Endothelial cell of umbilical vein (primary cell): ENCODE measurements around the gene POU2AF1. TPM values are rescaled to one million over a fixed set of nuclear protein-coding genes. Genes with fewer than 3 reads are reported as not detected.
"Not testable (repeated sequence)": the region's sequence is repeated elsewhere in the genome, so short reads cannot be mapped to it uniquely, and the experiment has no call there.

Source experiments
- BruUV-seq: library from RNA; stranded (reverse); fragments of 400-500 nt; replicated peaks from 2 replicates; lab custom pipeline; 2021; lab: Mats Ljungman, UMichigan
- CTCF ChIA-PET: fragments of 300-600, 350-600 bp; sonication (Branson Sonifier 250); formaldehyde crosslinking; loops from one replicate; lab custom pipeline; 2021; ENCODE audit warnings: antibody characterized with exemption, inconsistent platforms; lab: Charles Lee
- POLR2A ChIA-PET: fragments of 300-600, 350-600 bp; sonication (Branson Sonifier 250); formaldehyde crosslinking; loops from one replicate; lab custom pipeline; 2021; ENCODE audit warnings: antibody characterized with exemption, inconsistent platforms; lab: Charles Lee
- DNase-seq: peaks from one replicate; pipeline ENCODE4 v3.0.0-alpha.2; 2011; ENCODE audit warnings: low read depth, low spot score
- FAIRE-seq: peaks from 2 replicates; lab custom pipeline; 2011; peaks lifted over from hg19 to GRCh38; lab: Jason Lieb, UNC
- H2AFZ ChIP-seq: 2 replicates; pipeline ENCODE4 v1.6.0; 2012; ENCODE audit warnings: low read depth, low read length, control low read depth, inconsistent platforms
- H3K27ac ChIP-seq: 2 replicates; pipeline ENCODE4 v1.5.1; 2011; ENCODE audit warnings: low read depth, mild to moderate bottlenecking, control low read depth, low read length, moderate library complexity; ENCODE audit not compliant: insufficient read depth
- H3K27me3 ChIP-seq, 2 experiments: 2 replicates each; pipeline versions ENCODE4 v1.6.0 to v1.6.1; 2011; ENCODE audit warnings: low read length in 2 of 2, mixed read lengths in 1 of 2; ENCODE audit not compliant: control insufficient read depth in 2 of 2, insufficient read depth in 2 of 2
- H3K36me3 ChIP-seq, 2 experiments: 2 replicates in 1 of 2; 3 replicates in 1 of 2; pipeline ENCODE4 v1.5.1; 2011; ENCODE audit warnings: low read length in 2 of 2, mild to moderate bottlenecking in 1 of 2, moderate library complexity in 1 of 2; ENCODE audit not compliant: control insufficient read depth in 2 of 2, insufficient read depth in 2 of 2; ENCODE audit errors: extremely low read depth in 1 of 2
- H3K4me1 ChIP-seq: 3 replicates; pipeline ENCODE4 v1.5.1; 2011; ENCODE audit warnings: mild to moderate bottlenecking, low read length; ENCODE audit not compliant: control insufficient read depth, insufficient read depth; ENCODE audit errors: extremely low read depth
- H3K4me2 ChIP-seq: 2 replicates; pipeline ENCODE4 v1.6.1; 2011; ENCODE audit warnings: low read length, control low read depth, mixed read lengths; ENCODE audit not compliant: insufficient read depth
- H3K4me3 ChIP-seq, 3 experiments: fragments of 200-600 bp in 1 of 3; sonication (generic), shearing (Covaris generic) in 1 of 3; replicated peaks in 1 of 3; 2 replicates each; pipeline ENCODE4 v1.5.1; 2011 to 2016; ENCODE audit warnings: control low read depth in 3 of 3, low read length in 3 of 3, mild to moderate bottlenecking in 2 of 3, inconsistent platforms in 1 of 3, low read depth in 1 of 3, moderate library complexity in 1 of 3; ENCODE audit not compliant: insufficient read depth in 1 of 3
- H3K79me2 ChIP-seq: 2 replicates; pipeline ENCODE4 v1.6.0; 2012; ENCODE audit warnings: low read length, inconsistent platforms; ENCODE audit not compliant: control insufficient read depth, insufficient read depth
- H3K9ac ChIP-seq: replicated peaks from 2 replicates; pipeline ENCODE3; 2011; ENCODE audit warnings: low read length, control low read depth; ENCODE audit not compliant: insufficient read depth; ENCODE audit errors: extremely low read depth
- H3K9me1 ChIP-seq: replicated peaks from 3 replicates; pipeline ENCODE4 v1.6.0; 2011; ENCODE audit warnings: mild to moderate bottlenecking, low read length; ENCODE audit not compliant: control insufficient read depth, insufficient read depth; ENCODE audit errors: extremely low read depth
- H3K9me3 ChIP-seq: replicated peaks from 2 replicates; pipeline ENCODE4 v1.5.1; 2012; ENCODE audit warnings: low read length, inconsistent platforms; ENCODE audit not compliant: control insufficient read depth, insufficient read depth
- H4K20me1 ChIP-seq: replicated peaks from 2 replicates; pipeline ENCODE3; 2011; ENCODE audit warnings: mild to moderate bottlenecking, low read length; ENCODE audit not compliant: control insufficient read depth, insufficient read depth; ENCODE audit errors: extremely low read depth
- CTCF ChIP-seq, 2 donors: IDR thresholded peaks; 1 replicate in 1 of 2; 2 replicates in 1 of 2; pipeline ENCODE4 v1.5.1; 2011; ENCODE audit warnings: low read length in 2 of 2, mild to moderate bottlenecking in 2 of 2, moderate library complexity in 2 of 2, control low read depth in 1 of 2, inconsistent platforms in 1 of 2, low read depth in 1 of 2; ENCODE audit not compliant: insufficient read depth in 1 of 2; ENCODE audit errors: extremely low read depth in 1 of 2
- EZH2 ChIP-seq: IDR thresholded peaks from 2 replicates; pipeline ENCODE4 v1.6.1; 2012; ENCODE audit warnings: borderline replicate concordance, low read depth, mild to moderate bottlenecking, moderate library complexity, low read length, inconsistent platforms; ENCODE audit not compliant: severe bottlenecking
- FOS ChIP-seq: IDR thresholded peaks from 2 replicates; pipeline ENCODE4 v1.6.1; 2011; ENCODE audit warnings: mild to moderate bottlenecking, low read length, moderate library complexity, borderline replicate concordance; ENCODE audit not compliant: insufficient read depth
- GATA2 ChIP-seq: IDR thresholded peaks from 2 replicates; pipeline ENCODE4 v1.7.0; 2011; ENCODE audit warnings: low read depth, mild to moderate bottlenecking, moderate library complexity, mixed read lengths, low read length; ENCODE audit not compliant: insufficient read length, insufficient read depth
- JUN ChIP-seq: IDR thresholded peaks from 2 replicates; pipeline ENCODE4 v1.6.1; 2011; ENCODE audit warnings: borderline replicate concordance, low read depth; ENCODE audit not compliant: insufficient read length, insufficient read depth
- MAX ChIP-seq: IDR thresholded peaks from 2 replicates; pipeline ENCODE4 v1.6.1; 2011; ENCODE audit not compliant: insufficient read depth, insufficient read length
- MYC ChIP-seq: IDR thresholded peaks from one replicate; pipeline ENCODE4 v1.6.1; 2011; ENCODE audit warnings: mild to moderate bottlenecking, low read depth, low read length
- POLR2A ChIP-seq: IDR thresholded peaks from 2 replicates; pipeline ENCODE4 v1.6.1; 2012; ENCODE audit warnings: low read depth, mild to moderate bottlenecking, control low read depth, low read length
- POLR2AphosphoS5 ChIP-seq: IDR thresholded peaks from 2 replicates; pipeline ENCODE4 v1.6.1; 2012; ENCODE audit warnings: low read depth, mild to moderate bottlenecking, control low read depth, low read length, moderate library complexity; ENCODE audit not compliant: insufficient read depth
- dilution Hi-C: fragments of 300-500 bp; cut with MboI; formaldehyde crosslinking; loops from one replicate; pipeline ENCODE4 v1.15.0; 2019; ENCODE audit warnings: low sequenced_read_pairs; ENCODE audit not compliant: extremely low pct_ligation_motif_present
- intact Hi-C: fragments of 100-400 bp; cut with micrococcal nuclease; formaldehyde crosslinking; loops from one replicate; pipeline ENCODE4 v1.10.0; 2022
- polyA plus RNA-seq, 4 experiments: library from polyadenylated mRNA; depleted of rRNA in 3 of 4; stranded (reverse) in 3 of 4; unstranded in 1 of 4; fragments of >200 nt; gene quantifications; 2 replicates each; pipeline versions ENCODE4 v1.2.1 to v1.2.3, GENCODE V29; 2011 to 2012; ENCODE audit warnings: missing spikeins in 1 of 4
- total RNA-seq: library from RNA; stranded (reverse); gene quantifications from 2 replicates; pipeline ENCODE4 v1.2.3, GENCODE V29; 2021

POU2AF1 gene
- total and polyA plus RNA-seq, 2 donors (not counting 3 experiments of a cell fraction or from before 2014, with no cell fraction given) = not detected

GRCh38 chr11:111402411-111402810, 23.3 kb upstream of the POU2AF1 start:
- BruUV-seq = no TSS peak
- DNase-seq = no peak
- Histone ChIP-seq H3K27ac (no peak overlapping the region), H3K36me3 (no peaks in the 10 kb centered on the region), H3K4me1 (no peaks in the 10 kb centered on the region), H3K9me1 (no peaks in the 10 kb centered on the region), H3K27me3 (no peaks in the 10 kb centered on the region), H2AFZ (no peak overlapping the region), H3K9ac (no peak overlapping the region), H3K4me3 (no peak overlapping the region), H3K4me2 (no peak overlapping the region), H3K79me2 (no peaks in the 10 kb centered on the region), H3K9me3 (no peaks in the 10 kb centered on the region), H4K20me1 (no peaks in the 10 kb centered on the region)
- FAIRE-seq = no peak
- TF ChIP-seq CTCF (IDR thresholded peaks at IDR 0.05; ENCODE audit: extremely low read depth in 1 of 2, insufficient read depth in 1 of 2, low read depth in 1 of 2, low read length in 2 of 2) (no peak), GATA2 (no peak), JUN (no peak), POLR2A (no peak), EZH2 (no peak), FOS (no peak), POLR2AphosphoS5 (no peak), MAX (no peak), MYC (no peak)
- intact Hi-C loops (no loop called here), dilution Hi-C loops (no loop called here)
- POLR2A ChIA-PET = no interaction called here
- CTCF ChIA-PET = no interaction called here

- H3K79me2 ChIP-seq = not testable (repeated sequence)
Measured at GRCh38 chr11:111401957-111402356, 22.9 kb upstream of the POU2AF1 start.

More at GRCh38 chr11:111401957-111402356, 22.9 kb upstream of the POU2AF1 start:
- H3K4me1 ChIP-seq, H3K4me2 ChIP-seq, DNase-seq, H4K20me1 ChIP-seq, intact Hi-C loops, POLR2A ChIA-PET, H3K36me3 ChIP-seq, CTCF ChIA-PET, H3K9me1 ChIP-seq, H3K9ac ChIP-seq, FAIRE-seq, H3K27ac ChIP-seq, H3K27me3 ChIP-seq, dilution Hi-C loops, H3K4me3 ChIP-seq, H3K9me3 ChIP-seq, H2AFZ ChIP-seq, BruUV-seq: not testable (repeated sequence)
